HFFc6 (cell line): Measurements from ENCODE around the gene IRS2. TPM values are rescaled to one million over a fixed set of nuclear protein-coding genes. Genes with fewer than 3 reads are reported as not detected.

Experiments used
- DNase-seq: peaks from one replicate; pipeline ENCODE4 v3.0.0-alpha.2; 2018
- H3K27ac Mint-ChIP-seq: 2 replicates; pipeline ENCODE4 v1.8.0; 2020; ENCODE audit warnings: mild to moderate bottlenecking, mixed read lengths
- H3K27me3 Mint-ChIP-seq: 2 replicates; pipeline ENCODE4 v1.8.0; 2021; ENCODE audit warnings: mild to moderate bottlenecking, moderate library complexity, mixed read lengths; ENCODE audit not compliant: insufficient read depth
- H3K36me3 Mint-ChIP-seq: 2 replicates; pipeline ENCODE4 v1.8.0; 2021; ENCODE audit warnings: low read depth, mixed read lengths
- H3K4me1 Mint-ChIP-seq: 2 replicates; pipeline ENCODE4 v1.8.0; 2020; ENCODE audit warnings: low read depth, mixed read lengths
- H3K4me3 Mint-ChIP-seq: 2 replicates; pipeline ENCODE4 v1.8.0; 2020; ENCODE audit warnings: mild to moderate bottlenecking, moderate library complexity, mixed read lengths
- H3K9me3 Mint-ChIP-seq: 2 replicates; pipeline ENCODE4 v1.8.0; 2020; ENCODE audit warnings: mild to moderate bottlenecking, mixed read lengths
- total RNA-seq, 6 experiments: library from RNA; stranded (reverse); fragmentation: NEBNext Ultra II Directional; extraction: Animal tissue kit (Norgen Biotek cat#: 25700); gene quantifications; 2 replicates in 1 of 6; 3 replicates in 5 of 6; pipeline ENCODE4 v1.2.3, GENCODE V29; 2021
- TF ChIP-seq, protein P1 (sequence below): fragments of 200-600 bp; sonication (generic); IDR thresholded peaks from 2 replicates; pipeline ENCODE4 v1.5.0; 2021; ENCODE audit warnings: antibody characterized with exemption, mild to moderate bottlenecking

Gene IRS2
- total RNA-seq, 6 experiments from 2014 or later = 5.2 to 11.1 (median 5.5) TPM

DNA sequence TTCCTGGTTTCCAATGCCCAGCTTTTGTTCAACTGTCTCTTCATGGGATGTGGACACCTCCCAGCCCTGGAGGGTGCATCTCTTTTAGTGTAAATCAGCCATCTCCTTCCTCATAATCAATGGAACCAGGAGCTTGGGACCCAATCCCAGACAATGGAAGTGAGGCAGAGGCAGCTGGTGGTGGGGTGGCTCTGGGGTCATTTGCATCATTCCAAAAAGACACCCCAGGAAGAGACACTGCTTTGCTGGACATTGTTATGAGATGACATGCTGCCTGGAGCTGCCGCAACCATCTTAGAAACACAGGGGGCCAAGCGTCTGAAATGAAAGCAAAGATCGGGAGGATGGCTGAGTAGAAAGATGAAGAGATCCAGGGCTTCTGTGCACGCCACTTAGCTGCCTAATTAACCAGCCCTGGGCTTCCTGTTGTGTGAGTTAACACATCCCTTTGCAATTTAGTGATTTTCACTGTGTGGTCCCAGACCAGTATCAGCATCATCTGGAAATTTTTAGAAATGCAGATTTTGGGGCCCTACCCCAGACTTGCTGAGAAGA, 36.1 kb downstream of the IRS2 start:
- Mint-ChIP-seq H3K27me3 (peaks cover 2% of the 10 kb centered on the region), H3K36me3 (peaks cover 11% of the 10 kb centered on the region; the same call in 1 of the 2 replicates), H3K27ac (no peak overlapping the region), H3K9me3 (no peaks in the 10 kb centered on the region), H3K4me3 (no peak overlapping the region; the same call in 1 of the 2 replicates), H3K4me1 (no peaks in the 10 kb centered on the region)
- TF ChIP-seq, protein P1, sequence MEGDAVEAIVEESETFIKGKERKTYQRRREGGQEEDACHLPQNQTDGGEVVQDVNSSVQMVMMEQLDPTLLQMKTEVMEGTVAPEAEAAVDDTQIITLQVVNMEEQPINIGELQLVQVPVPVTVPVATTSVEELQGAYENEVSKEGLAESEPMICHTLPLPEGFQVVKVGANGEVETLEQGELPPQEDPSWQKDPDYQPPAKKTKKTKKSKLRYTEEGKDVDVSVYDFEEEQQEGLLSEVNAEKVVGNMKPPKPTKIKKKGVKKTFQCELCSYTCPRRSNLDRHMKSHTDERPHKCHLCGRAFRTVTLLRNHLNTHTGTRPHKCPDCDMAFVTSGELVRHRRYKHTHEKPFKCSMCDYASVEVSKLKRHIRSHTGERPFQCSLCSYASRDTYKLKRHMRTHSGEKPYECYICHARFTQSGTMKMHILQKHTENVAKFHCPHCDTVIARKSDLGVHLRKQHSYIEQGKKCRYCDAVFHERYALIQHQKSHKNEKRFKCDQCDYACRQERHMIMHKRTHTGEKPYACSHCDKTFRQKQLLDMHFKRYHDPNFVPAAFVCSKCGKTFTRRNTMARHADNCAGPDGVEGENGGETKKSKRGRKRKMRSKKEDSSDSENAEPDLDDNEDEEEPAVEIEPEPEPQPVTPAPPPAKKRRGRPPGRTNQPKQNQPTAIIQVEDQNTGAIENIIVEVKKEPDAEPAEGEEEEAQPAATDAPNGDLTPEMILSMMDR = no peak
- DNase-seq = no peak

DNA sequence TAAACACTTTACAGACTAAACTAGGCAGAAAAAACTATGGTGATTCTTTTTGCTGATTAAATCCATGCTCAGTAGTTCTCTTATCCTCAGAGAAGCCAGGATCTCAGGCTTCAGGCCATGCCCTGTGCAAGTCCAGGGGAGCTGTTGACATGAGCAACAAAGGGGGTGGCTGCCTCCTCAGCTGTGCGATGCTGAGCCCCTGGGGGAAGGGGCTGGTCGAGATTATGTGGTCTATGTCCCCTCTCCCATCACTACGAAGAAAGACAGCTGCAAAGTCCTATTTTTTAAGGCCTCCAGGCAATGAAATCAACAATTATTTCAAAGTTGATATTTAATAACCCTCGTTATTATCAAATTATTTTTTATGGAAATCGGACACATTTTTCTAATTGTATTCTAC, 37.0 kb downstream of the IRS2 start:
- H3K27ac Mint-ChIP-seq = no peak overlapping the region
- H3K36me3 Mint-ChIP-seq = peaks cover 11% of the 10 kb centered on the region; the same call in 1 of the 2 replicates
- no peak for DNase-seq
- no peak overlapping the region for H3K4me3 Mint-ChIP-seq
- no peaks in the 10 kb centered on the region for H3K9me3 Mint-ChIP-seq
- H3K4me1 Mint-ChIP-seq = peaks cover 3% of the 10 kb centered on the region
- TF ChIP-seq, protein P1 = no peak
- peaks cover 5% of the 10 kb centered on the region for H3K27me3 Mint-ChIP-seq

DNA sequence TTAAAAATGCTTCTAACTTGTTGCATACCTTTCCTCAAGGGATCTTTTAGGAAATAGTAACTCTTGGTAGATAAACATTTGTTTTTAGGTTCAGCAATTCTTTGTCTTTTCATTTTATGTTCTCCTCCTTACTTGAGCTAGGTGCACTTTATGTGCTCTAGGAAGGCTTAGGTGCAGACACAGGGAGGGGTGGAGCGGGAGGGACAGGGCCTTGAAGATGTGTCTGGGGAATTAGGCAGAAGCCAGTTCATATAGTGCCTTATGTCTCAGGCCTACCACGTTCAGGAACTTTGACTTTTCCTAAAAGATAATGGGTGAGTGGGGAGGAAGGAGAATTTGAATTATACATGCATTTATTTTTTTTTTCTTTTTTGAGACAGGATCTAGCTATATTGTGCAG, 37.7 kb downstream of the IRS2 start:
- Mint-ChIP-seq H3K27me3 (peaks cover 6% of the 10 kb centered on the region), H3K4me3 (no peak overlapping the region), H3K9me3 (no peaks in the 10 kb centered on the region), H3K27ac (no peak overlapping the region), H3K4me1 (peaks cover 10% of the 10 kb centered on the region), H3K36me3 (peaks cover 11% of the 10 kb centered on the region; the same call in 1 of the 2 replicates)
- DNase-seq = no peak
- TF ChIP-seq, protein P1 = no peak

DNA sequence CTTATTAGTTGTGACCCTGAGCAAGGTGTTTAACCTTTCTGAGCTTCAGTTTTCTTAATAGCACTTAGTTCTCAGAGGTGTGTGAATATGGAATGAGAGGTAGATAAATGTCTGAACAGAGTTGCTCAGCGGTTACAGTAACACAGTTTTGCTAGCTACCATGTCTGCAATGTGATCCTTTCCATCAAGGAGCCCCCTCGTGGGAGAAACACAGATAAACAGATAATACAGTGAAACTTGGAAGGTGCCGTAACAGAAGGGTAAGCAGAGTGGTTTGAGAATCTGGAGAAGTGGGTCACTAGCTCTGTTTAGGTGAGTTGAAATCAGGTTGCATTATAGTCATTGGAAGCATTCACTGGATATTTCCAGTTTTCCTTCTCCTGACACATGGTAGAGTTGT, 38.9 kb downstream of the IRS2 start:
- Mint-ChIP-seq H3K9me3 (no peaks in the 10 kb centered on the region), H3K27ac (no peak overlapping the region), H3K4me3 (no peak overlapping the region), H3K27me3 (peaks cover 9% of the 10 kb centered on the region), H3K4me1 (peaks cover 16% of the 10 kb centered on the region), H3K36me3 (0 out of 2 replicates have a peak, but pooled peaks cover 3% of the 10 kb centered on the region)
- TF ChIP-seq, protein P1 = peak; percentile 30; the same call in 1 of the 2 replicates
- DNase-seq = no peak

DNA sequence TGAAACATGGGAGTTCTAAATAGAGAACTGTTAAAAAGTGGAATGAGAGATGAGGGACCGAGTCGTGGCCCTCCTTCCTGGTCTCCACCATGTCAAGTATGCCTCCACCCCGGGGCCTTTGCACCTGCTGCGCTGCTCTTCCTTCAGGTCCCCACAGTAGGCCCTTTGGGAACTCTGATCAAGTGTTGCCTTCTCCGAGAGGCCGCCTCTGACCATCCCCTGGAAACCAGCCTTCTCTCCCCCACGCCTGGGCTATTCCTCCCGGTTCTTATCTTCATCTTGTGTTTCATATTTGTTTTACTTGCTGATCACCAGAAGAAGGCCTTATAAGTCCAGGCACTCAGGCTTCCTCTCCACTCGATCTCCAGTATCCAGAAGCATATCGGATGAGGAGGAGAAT, 40.0 kb downstream of the IRS2 start:
- Mint-ChIP-seq H3K9me3 (no peaks in the 10 kb centered on the region), H3K36me3 (no peaks in the 10 kb centered on the region), H3K27me3 (peaks cover 9% of the 10 kb centered on the region), H3K27ac (no peak overlapping the region), H3K4me1 (peaks cover 16% of the 10 kb centered on the region), H3K4me3 (no peak overlapping the region)
- no peak for DNase-seq
- TF ChIP-seq, protein P1 = no peak
